BJ (cell line): ENCODE measurements around the gene MYOCD. TPM values are rescaled to one million over a fixed set of nuclear protein-coding genes. Genes with fewer than 3 reads are reported as not detected.

Experiments
- CTCF ChIA-PET: fragments of 350-600 bp; formaldehyde crosslinking; extraction: SDS; loops from one replicate; lab custom pipeline; 2021; ENCODE audit warnings: antibody characterized with exemption, inconsistent platforms; lab: Yijun Ruan, JAX
- POLR2A ChIA-PET: fragments of 300-600 bp; sonication (Branson Sonifier 250); formaldehyde crosslinking; extraction: SDS; loops from one replicate; lab custom pipeline; 2021; ENCODE audit warnings: antibody characterized with exemption; lab: Charles Lee
- DNase-seq: peaks from one replicate; pipeline ENCODE4 v3.0.0-alpha.2; 2011; ENCODE audit warnings: low read depth
- H3K27me3 ChIP-seq: 2 replicates; pipeline ENCODE4 v1.6.0; 2011; ENCODE audit warnings: low read length; ENCODE audit not compliant: control insufficient read depth, insufficient read depth
- H3K36me3 ChIP-seq: 2 replicates; pipeline ENCODE4 v1.5.1; 2011; ENCODE audit warnings: low read length; ENCODE audit not compliant: control insufficient read depth, insufficient read depth
- H3K4me3 ChIP-seq: 2 replicates; pipeline ENCODE4 v1.5.1; 2011; ENCODE audit warnings: low read depth, mild to moderate bottlenecking, control low read depth, low read length
- polyA plus RNA-seq: library from polyadenylated mRNA; depleted of rRNA; stranded (reverse); fragments of >200 nt; gene quantifications from 2 replicates; pipeline ENCODE4 v1.2.3, GENCODE V29; 2011
- TF ChIP-seq, protein P1 (sequence below): IDR thresholded peaks from 2 replicates; pipeline ENCODE4 v1.5.1; 2011; ENCODE audit warnings: low read depth, mild to moderate bottlenecking, control low read depth, inconsistent platforms, low read length, moderate library complexity; ENCODE audit not compliant: insufficient read depth

Gene MYOCD
- polyA plus RNA-seq, 1 experiment: 18.3 TPM

DNA sequence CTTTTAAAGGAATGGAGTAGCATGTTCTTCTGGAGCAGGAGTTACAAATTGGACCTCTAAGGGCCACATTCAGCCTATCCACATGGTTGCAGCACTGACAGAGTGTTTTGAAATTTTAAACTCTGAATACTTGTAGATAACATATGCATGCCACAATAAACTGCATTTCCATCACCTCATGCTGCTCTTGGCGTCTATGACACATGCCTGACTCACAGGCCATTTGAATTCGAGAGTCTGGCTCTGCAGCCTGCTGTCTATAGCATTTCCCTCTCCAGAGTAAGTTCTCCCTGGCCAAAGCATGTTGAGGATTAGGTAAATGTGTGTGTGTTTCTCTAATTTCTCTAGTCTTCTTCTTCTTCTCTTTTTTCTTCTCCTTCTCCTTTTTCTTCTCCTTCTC is 28.7 kb upstream of the MYOCD start:
- Histone ChIP-seq H3K36me3 (no peaks in the 10 kb centered on the region), H3K4me3 (no peak overlapping the region), H3K27me3 (no peaks in the 10 kb centered on the region)
- TF ChIP-seq, protein P1, sequence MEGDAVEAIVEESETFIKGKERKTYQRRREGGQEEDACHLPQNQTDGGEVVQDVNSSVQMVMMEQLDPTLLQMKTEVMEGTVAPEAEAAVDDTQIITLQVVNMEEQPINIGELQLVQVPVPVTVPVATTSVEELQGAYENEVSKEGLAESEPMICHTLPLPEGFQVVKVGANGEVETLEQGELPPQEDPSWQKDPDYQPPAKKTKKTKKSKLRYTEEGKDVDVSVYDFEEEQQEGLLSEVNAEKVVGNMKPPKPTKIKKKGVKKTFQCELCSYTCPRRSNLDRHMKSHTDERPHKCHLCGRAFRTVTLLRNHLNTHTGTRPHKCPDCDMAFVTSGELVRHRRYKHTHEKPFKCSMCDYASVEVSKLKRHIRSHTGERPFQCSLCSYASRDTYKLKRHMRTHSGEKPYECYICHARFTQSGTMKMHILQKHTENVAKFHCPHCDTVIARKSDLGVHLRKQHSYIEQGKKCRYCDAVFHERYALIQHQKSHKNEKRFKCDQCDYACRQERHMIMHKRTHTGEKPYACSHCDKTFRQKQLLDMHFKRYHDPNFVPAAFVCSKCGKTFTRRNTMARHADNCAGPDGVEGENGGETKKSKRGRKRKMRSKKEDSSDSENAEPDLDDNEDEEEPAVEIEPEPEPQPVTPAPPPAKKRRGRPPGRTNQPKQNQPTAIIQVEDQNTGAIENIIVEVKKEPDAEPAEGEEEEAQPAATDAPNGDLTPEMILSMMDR: no peak
- ChIA-PET POLR2A (no interaction called here), CTCF (interaction anchor here (1.2 kb wide), 1 partner anchor 88 kb away, joined by 3 read pairs; no protein-coding TSS in a partner anchor)
- peak; percentile 81 for DNase-seq

DNA sequence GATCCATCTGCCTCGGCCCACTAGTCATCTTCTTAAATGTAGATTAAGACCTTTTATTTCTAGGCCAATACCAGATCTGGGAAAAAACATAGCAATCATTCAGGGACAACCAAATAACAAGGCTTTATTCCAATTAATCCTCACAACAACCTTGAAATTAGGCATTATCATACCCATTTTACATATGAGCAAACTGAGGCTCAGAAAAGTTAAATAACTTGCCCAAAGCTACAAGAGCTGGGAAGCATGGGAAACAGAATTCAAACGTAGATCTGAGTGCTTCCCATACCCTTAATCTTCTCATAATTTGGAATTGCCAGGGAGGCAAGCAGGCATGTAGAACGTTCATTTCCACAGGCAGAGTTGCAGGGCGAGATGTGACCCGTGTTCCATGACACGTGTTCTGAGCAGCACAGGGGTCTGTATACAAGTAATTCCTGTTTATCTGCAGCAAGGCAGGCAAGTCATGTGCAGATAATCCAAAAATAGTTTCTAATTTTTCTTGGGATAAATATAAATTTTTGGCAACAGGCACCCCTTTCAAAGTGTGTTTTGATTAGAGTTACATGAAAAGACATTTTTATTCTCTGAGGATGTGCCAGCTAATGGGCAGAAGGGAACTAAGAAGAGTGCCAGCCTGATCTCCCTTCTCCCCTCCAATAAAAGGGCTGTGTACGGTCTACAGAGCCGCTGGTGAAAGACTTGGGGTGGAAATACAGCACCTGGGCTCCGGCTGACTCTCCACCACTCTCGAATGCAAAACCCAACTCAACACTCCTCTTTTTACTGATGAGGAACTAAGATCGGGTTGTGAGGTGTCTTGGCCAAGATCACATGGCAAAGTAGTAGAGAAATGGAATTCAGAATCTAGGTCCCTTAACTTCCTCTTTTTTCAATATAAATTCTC is 27.7 kb upstream of the MYOCD start:
- Histone ChIP-seq H3K4me3 (no peak overlapping the region), H3K27me3 (no peaks in the 10 kb centered on the region), H3K36me3 (no peaks in the 10 kb centered on the region)
- TF ChIP-seq, protein P1: no peak
- ChIA-PET POLR2A (no interaction called here), CTCF (interaction anchor here (1.2 kb wide), 1 partner anchor 125 kb away, joined by 3 read pairs; no protein-coding TSS in a partner anchor)
- no peak for DNase-seq

DNA sequence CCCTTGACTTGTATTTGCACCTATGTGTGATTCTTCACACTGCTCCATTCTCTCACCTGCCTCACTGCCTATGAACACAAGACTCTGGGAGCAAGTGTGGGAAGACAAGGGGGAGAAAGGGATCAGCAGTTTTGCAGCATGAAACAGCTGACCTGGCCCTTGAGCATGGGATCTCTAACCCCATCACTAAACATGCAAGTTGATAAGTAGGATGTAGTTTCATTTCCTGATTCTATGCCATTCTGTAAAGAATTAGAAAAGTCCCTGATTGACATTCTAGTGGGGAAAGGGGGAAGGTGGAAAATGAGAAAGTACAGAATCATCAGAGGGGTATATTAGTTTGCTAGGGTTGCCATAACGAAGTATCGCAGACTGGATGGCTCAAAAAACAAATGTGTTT is 25.3 kb upstream of the MYOCD start:
- no peak for DNase-seq
- H3K36me3 ChIP-seq: no peaks in the 10 kb centered on the region
- CTCF ChIA-PET: no interaction called here
- H3K27me3 ChIP-seq: no peaks in the 10 kb centered on the region
- TF ChIP-seq, protein P1: no peak
- POLR2A ChIA-PET: no interaction called here
- H3K4me3 ChIP-seq: no peak overlapping the region

DNA sequence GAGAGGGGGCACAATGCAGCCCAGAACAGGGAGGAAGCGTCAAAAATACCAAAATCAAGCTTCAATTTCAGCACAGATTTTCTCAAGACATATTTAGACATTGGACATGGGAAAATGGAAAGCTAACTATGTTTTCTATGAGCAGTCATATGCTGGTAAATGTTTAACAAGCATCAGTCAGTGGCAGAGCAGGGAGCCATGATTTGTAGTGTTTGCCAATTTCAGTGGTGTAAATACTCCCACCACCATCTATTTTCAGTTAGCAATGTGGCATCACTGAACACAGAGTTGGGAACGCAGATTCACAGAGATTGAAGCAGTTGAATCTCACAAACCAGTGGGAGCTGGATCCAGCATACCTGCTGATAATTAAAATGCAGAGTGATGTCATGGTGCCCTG is 24.6 kb upstream of the MYOCD start:
- POLR2A ChIA-PET: no interaction called here
- Histone ChIP-seq H3K27me3 (no peaks in the 10 kb centered on the region), H3K4me3 (no peak overlapping the region), H3K36me3 (no peaks in the 10 kb centered on the region)
- CTCF ChIA-PET: no interaction called here
- no peak for DNase-seq
- TF ChIP-seq, protein P1: no peak

DNA sequence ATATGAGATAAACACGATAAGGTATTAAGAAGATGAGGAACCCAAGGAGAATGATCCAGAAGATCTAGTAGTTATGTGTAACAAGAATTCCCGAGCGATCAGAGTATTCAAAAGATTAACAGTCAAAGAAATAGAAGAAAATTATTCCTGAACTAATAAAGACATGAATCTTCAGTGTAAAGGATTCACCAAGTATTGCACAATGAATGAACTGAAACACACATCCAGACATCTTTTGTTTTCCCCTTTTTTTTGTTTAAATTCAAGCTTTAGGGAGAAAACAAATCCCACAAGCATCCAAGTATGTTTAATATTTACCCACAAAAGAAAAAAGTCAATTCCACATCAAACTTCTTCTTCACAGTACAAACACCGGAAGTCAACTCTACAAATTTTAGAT is 23.7 kb upstream of the MYOCD start:
- no peaks in the 10 kb centered on the region for H3K36me3 ChIP-seq
- H3K4me3 ChIP-seq: no peak overlapping the region
- no peaks in the 10 kb centered on the region for H3K27me3 ChIP-seq
- ChIA-PET CTCF (interaction anchor here (1.0 kb wide), 1 partner anchor 343 kb away, joined by 3 read pairs; no protein-coding TSS in a partner anchor), POLR2A (no interaction called here)
- no peak for DNase-seq
- TF ChIP-seq, protein P1: no peak
